T47D (cell line): ENCODE measurements around the gene RASGEF1C.

Experiments
- DNase-seq, 2 experiments: peaks; one replicate each; pipeline versions ENCODE4 v3.0.0 to v3.0.0-alpha.2; 2011 to 2012; ENCODE audit warnings: low read depth in 1 of 2, low spot score in 1 of 2
- JUND ChIP-seq: IDR thresholded peaks from 2 replicates; pipeline ENCODE4 v1.6.1; 2012; ENCODE audit warnings: low read depth
- in situ Hi-C: cut with HindIII; loops from 2 replicates; pipeline ENCODE4 v1.10.0; 2016; ENCODE audit warnings: low sequenced_read_pairs, low pct_unique_long_range_greater_than_20kb

The RASGEF1C gene

GRCh38 chr5:180207593-180207992 is 1.4 kb downstream of the RASGEF1C start:
- TF ChIP-seq JUND, result no peak
- in situ Hi-C loops, result no loop called here

GRCh38 chr5:180206993-180207392 is 2.0 kb downstream of the RASGEF1C start:
- no peak for TF ChIP-seq JUND
- in situ Hi-C loops, result no loop called here
- no peak for DNase-seq

More at GRCh38 chr5:180207593-180207992, 1.4 kb downstream of the RASGEF1C start:
- no peak for DNase-seq

GRCh38 chr5:180205916-180206315 is 3.1 kb downstream of the RASGEF1C start:
- no peak for TF ChIP-seq JUND
- DNase-seq, result no peak
- in situ Hi-C loops, result no loop called here

- in situ Hi-C loops, result no loop called here
- no peak for DNase-seq
- TF ChIP-seq JUND, result no peak
Measured at GRCh38 chr5:180204276-180204819, 4.7 kb downstream of the RASGEF1C start.

- DNase-seq, result no peak
- in situ Hi-C loops, result no loop called here
- TF ChIP-seq JUND, result no peak
Measured at GRCh38 chr5:180202939-180203573, 6.0 kb downstream of the RASGEF1C start.

GRCh38 chr5:180201051-180201987 is 7.7 kb downstream of the RASGEF1C start:
- peak; percentile 52 to 73 for DNase-seq
- TF ChIP-seq JUND, result no peak
- in situ Hi-C loops, result no loop called here

GRCh38 chr5:180199390-180199789 is 9.6 kb downstream of the RASGEF1C start:
- TF ChIP-seq JUND, result no peak
- no peak for DNase-seq
- in situ Hi-C loops, result no loop called here

GRCh38 chr5:180198208-180198607 is 10.8 kb downstream of the RASGEF1C start:
- no peak for TF ChIP-seq JUND

GRCh38 chr5:180197016-180197702 is 11.9 kb downstream of the RASGEF1C start:
- in situ Hi-C loops, result no loop called here
- DNase-seq, result no peak

More at GRCh38 chr5:180198208-180198607, 10.8 kb downstream of the RASGEF1C start:
- in situ Hi-C loops, result no loop called here
- DNase-seq, result no peak

GRCh38 chr5:180194410-180195345 is 14.3 kb downstream of the RASGEF1C start:
- in situ Hi-C loops, result no loop called here
- TF ChIP-seq JUND, result no peak

More at GRCh38 chr5:180197016-180197702, 11.9 kb downstream of the RASGEF1C start:
- no peak for TF ChIP-seq JUND

GRCh38 chr5:180193749-180194375 is 15.1 kb downstream of the RASGEF1C start:
- no peak for DNase-seq
- in situ Hi-C loops, result no loop called here
- no peak for TF ChIP-seq JUND

More at GRCh38 chr5:180194410-180195345, 14.3 kb downstream of the RASGEF1C start:
- DNase-seq, result no peak
